Smooth muscle cell (in vitro differentiated cells): ENCODE results near the gene TRIM33. TPM values are rescaled to one million over a fixed set of nuclear protein-coding genes. Genes with fewer than 3 reads are reported as not detected.

Source experiments
- DNase-seq: peaks from one replicate; lab custom pipeline; 2025; ENCODE audit not compliant: unreplicated experiment; lab: John Stamatoyannopoulos, UW
- H2AFZ ChIP-seq: fragments of 200-600 bp; sonication (generic); 2 replicates; pipeline ENCODE4 v1.6.0; 2016; ENCODE audit warnings: antibody characterized with exemption, low read depth, mild to moderate bottlenecking
- H3F3A ChIP-seq: fragments of 200-600 bp; sonication (generic); 2 replicates; pipeline ENCODE4 v1.6.0; 2017; ENCODE audit warnings: antibody characterized with exemption, low read depth
- H3K27ac ChIP-seq: fragments of 200-600 bp; sonication (generic); 2 replicates; pipeline ENCODE4 v1.5.1; 2016; ENCODE audit warnings: low read depth, mild to moderate bottlenecking
- H3K27me3 ChIP-seq: fragments of 200-600 bp; sonication (generic); 2 replicates; pipeline ENCODE4 v1.6.1; 2016; ENCODE audit warnings: low read depth, mild to moderate bottlenecking
- H3K36me3 ChIP-seq: fragments of 200-600 bp; sonication (generic); 2 replicates; pipeline ENCODE4 v1.5.1; 2016; ENCODE audit warnings: low read depth
- H3K4me1 ChIP-seq: fragments of 200-600 bp; sonication (generic); 2 replicates; pipeline ENCODE4 v1.5.1; 2016; ENCODE audit warnings: low read depth
- H3K4me2 ChIP-seq: fragments of 200-600 bp; sonication (generic); 2 replicates; pipeline ENCODE4 v1.6.0; 2016; ENCODE audit warnings: mild to moderate bottlenecking
- H3K4me3 ChIP-seq: fragments of 200-600 bp; sonication (generic); 2 replicates; pipeline ENCODE4 v1.5.1; 2016; ENCODE audit warnings: mild to moderate bottlenecking
- H3K79me2 ChIP-seq: fragments of 200-600 bp; sonication (generic); 2 replicates; pipeline ENCODE4 v1.6.0; 2016; ENCODE audit warnings: low read depth, mild to moderate bottlenecking
- H3K9ac ChIP-seq: fragments of 200-600 bp; sonication (generic); 2 replicates; pipeline ENCODE4 v1.6.0; 2016; ENCODE audit warnings: low read depth
- H3K9me3 ChIP-seq: fragments of 200-600 bp; sonication (generic); replicated peaks from 2 replicates; pipeline ENCODE4 v1.5.1; 2016; ENCODE audit warnings: low read depth
- H4K20me1 ChIP-seq: fragments of 200-600 bp; sonication (generic); 2 replicates; pipeline ENCODE4 v1.6.0; 2016; ENCODE audit warnings: low read depth
- WGBS: methylation state at CpG from one replicate; pipeline ENCODE4 v1.1.7; 2016; ENCODE audit warnings: low lambda C conversion rate; 5-methylcytosine and 5-hydroxymethylcytosine counted together
- polyA plus RNA-seq: library from polyadenylated mRNA; unstranded; fragments of >200 nt; fragmentation: Nextera tagmentation; extraction: Ambion mirVana; gene quantifications from 2 replicates; pipeline ENCODE4 v1.2.1, GENCODE V29; 2016
- total RNA-seq: library from RNA; depleted of rRNA; stranded (reverse); fragments of >200 nt; gene quantifications from 2 replicates; pipeline ENCODE4 v1.2.3, GENCODE V29; 2014
- TF ChIP-seq, protein P1 (sequence below): fragments of 200-600 bp; sonication (generic); IDR thresholded peaks from 2 replicates; pipeline ENCODE4 v1.5.1; 2017; ENCODE audit warnings: borderline replicate concordance, mild to moderate bottlenecking, antibody characterized with exemption; ENCODE audit not compliant: insufficient read depth, poor library complexity, severe bottlenecking

Gene TRIM33
- total and polyA plus RNA-seq, 2 experiments from 2014 or later = 12.0 to 30.5 TPM

DNA sequence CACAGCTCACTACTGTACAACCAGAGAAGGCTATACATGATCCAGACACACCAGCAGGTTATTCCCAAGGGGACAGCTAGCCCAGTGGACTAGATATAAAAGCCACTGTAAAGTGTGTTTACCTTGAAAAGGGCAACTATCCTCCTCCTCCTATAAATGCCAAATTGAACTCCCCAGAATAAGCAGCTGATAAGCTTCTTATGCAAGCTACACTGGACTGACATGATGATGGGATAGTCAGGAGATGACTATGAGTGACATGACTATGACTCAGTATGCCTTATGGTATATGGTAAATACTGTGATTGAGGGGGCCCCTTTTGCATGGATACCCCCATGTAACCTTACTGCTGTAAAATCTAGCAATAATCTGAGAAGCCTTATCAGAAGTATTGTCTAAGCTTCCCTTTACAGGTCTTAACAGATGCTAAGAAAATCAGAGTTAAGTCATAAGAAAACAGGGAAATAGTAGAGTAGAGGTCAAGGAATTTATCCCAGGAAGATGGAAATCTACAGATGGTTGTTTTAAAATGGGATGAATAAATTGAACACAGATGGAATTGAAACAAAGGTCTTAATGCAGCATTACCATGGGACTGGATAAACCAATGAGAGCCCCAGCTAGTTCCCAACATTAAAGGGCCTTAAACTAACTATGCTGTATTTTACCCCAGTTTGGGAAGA, 55.8 kb downstream of the TRIM33 start:
- Histone ChIP-seq H3K4me1 (no peaks in the 10 kb centered on the region), H3K79me2 (no peaks in the 10 kb centered on the region), H3F3A (no peaks in the 10 kb centered on the region), H3K4me3 (no peak overlapping the region), H3K36me3 (peaks cover 4% of the 10 kb centered on the region), H3K9me3 (no peaks in the 10 kb centered on the region), H2AFZ (no peak overlapping the region), H3K27me3 (no peaks in the 10 kb centered on the region), H3K4me2 (no peak overlapping the region), H3K27ac (no peak overlapping the region), H4K20me1 (no peaks in the 10 kb centered on the region), H3K9ac (no peak overlapping the region)
- no peak for DNase-seq
- TF ChIP-seq, protein P1, sequence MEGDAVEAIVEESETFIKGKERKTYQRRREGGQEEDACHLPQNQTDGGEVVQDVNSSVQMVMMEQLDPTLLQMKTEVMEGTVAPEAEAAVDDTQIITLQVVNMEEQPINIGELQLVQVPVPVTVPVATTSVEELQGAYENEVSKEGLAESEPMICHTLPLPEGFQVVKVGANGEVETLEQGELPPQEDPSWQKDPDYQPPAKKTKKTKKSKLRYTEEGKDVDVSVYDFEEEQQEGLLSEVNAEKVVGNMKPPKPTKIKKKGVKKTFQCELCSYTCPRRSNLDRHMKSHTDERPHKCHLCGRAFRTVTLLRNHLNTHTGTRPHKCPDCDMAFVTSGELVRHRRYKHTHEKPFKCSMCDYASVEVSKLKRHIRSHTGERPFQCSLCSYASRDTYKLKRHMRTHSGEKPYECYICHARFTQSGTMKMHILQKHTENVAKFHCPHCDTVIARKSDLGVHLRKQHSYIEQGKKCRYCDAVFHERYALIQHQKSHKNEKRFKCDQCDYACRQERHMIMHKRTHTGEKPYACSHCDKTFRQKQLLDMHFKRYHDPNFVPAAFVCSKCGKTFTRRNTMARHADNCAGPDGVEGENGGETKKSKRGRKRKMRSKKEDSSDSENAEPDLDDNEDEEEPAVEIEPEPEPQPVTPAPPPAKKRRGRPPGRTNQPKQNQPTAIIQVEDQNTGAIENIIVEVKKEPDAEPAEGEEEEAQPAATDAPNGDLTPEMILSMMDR = no peak

DNA sequence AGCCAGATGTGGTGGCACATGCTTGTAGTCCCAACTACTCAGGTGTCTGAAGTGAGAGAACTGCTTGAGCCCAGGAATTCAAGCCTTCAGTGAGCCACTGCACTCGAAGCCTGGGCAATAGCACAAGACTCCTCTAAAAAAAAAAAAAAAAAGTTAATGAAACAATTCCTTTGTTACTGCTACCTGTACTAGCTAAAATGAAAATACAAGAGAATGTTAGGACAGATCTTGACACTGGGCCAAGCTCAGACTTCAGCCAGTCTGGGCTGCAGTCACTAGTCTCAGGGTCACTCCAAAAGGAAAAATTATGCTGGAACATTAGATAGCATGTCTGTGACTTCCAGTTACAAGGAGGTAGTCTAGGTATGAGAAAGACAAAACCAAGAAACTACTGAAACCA, 56.5 kb downstream of the TRIM33 start:
- H3K79me2 ChIP-seq = no peaks in the 10 kb centered on the region
- H2AFZ ChIP-seq = no peak overlapping the region
- no peak overlapping the region for H3K27ac ChIP-seq
- H3K9ac ChIP-seq = no peak overlapping the region
- H3K36me3 ChIP-seq = peaks cover 10% of the 10 kb centered on the region
- no peaks in the 10 kb centered on the region for H3K9me3 ChIP-seq
- 80% methylated on average over 1 of the region's 1 CpG for WGBS
- DNase-seq = no peak
- no peak overlapping the region for H3K4me2 ChIP-seq
- H3K4me1 ChIP-seq = no peaks in the 10 kb centered on the region
- no peak overlapping the region for H3K4me3 ChIP-seq
- TF ChIP-seq, protein P1 = no peak
- H3F3A ChIP-seq = no peaks in the 10 kb centered on the region
- H3K27me3 ChIP-seq = no peaks in the 10 kb centered on the region
- H4K20me1 ChIP-seq = no peaks in the 10 kb centered on the region

DNA sequence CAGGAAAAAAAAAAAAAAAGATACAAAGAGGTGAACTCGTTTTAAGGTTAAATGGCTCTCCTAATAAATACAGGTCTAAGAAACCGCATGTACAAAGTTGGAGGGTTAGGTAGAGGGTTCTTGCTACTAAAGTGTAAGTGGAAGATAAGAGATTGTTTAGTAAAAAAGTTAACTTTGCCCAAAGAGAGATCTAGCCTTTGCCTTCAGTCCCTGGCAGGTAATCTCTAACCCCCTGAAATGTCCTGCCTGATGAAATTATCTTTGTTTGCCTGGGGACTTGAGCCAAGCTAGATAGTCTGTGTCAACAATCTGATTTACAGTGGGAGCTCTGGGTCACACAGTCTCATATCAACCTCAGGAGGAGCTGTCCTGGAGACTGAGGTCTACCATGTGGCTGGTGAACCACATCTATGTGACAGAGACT, 57.6 kb downstream of the TRIM33 start:
- no peak overlapping the region for H3K4me3 ChIP-seq
- no peak overlapping the region for H3K27ac ChIP-seq
- H3K79me2 ChIP-seq = no peaks in the 10 kb centered on the region
- no peaks in the 10 kb centered on the region for H3F3A ChIP-seq
- 94% methylated on average over 2 of the region's 2 CpGs for WGBS
- no peaks in the 10 kb centered on the region for H4K20me1 ChIP-seq
- no peaks in the 10 kb centered on the region for H3K27me3 ChIP-seq
- no peak for DNase-seq
- no peak overlapping the region for H2AFZ ChIP-seq
- no peak overlapping the region for H3K9ac ChIP-seq
- H3K4me2 ChIP-seq = no peak overlapping the region
- TF ChIP-seq, protein P1 = no peak
- no peaks in the 10 kb centered on the region for H3K4me1 ChIP-seq
- peaks cover 10% of the 10 kb centered on the region for H3K36me3 ChIP-seq
- H3K9me3 ChIP-seq = no peaks in the 10 kb centered on the region
